Bronchial epithelial cell (primary cell): ENCODE data around the gene MRM2. TPM values are rescaled to one million over a fixed set of nuclear protein-coding genes. Genes with fewer than 3 reads are reported as not detected.

ENCODE experiments used
- DNase-seq: peaks from one replicate; pipeline ENCODE4 v3.0.0-alpha.2; 2010; ENCODE audit warnings: low read depth
- FAIRE-seq: peaks from 2 replicates; lab custom pipeline; 2011; peaks lifted over from hg19 to GRCh38; lab: Jason Lieb, UNC
- H3K27me3 ChIP-seq: 2 replicates; pipeline ENCODE4 v1.5.1; 2011; ENCODE audit warnings: low read length; ENCODE audit not compliant: control insufficient read depth, insufficient read depth
- H3K36me3 ChIP-seq: 2 replicates; pipeline ENCODE4 v1.5.1; 2011; ENCODE audit warnings: low read length; ENCODE audit not compliant: control insufficient read depth, insufficient read depth
- H3K4me3 ChIP-seq: 2 replicates; pipeline ENCODE4 v1.5.1; 2011; ENCODE audit warnings: mild to moderate bottlenecking, low read depth, low read length, control low read depth
- CTCF ChIP-seq: IDR thresholded peaks from 2 replicates; pipeline ENCODE4 v1.5.1; 2011; ENCODE audit warnings: mild to moderate bottlenecking, moderate library complexity, low read length, control low read depth, inconsistent platforms; ENCODE audit not compliant: insufficient read depth, severe bottlenecking
- total RNA-seq: library from RNA; depleted of rRNA; stranded (reverse); fragments of >200 nt; gene quantifications from 2 replicates; pipeline ENCODE4 v1.2.1, GENCODE V29; 2014

The MRM2 gene
- total RNA-seq, 1 donor from 2014 or later: 21.1 TPM

GRCh38 chr7:2257046-2257551 lies 15.1 kb upstream of the MRM2 start:
- H3K36me3 ChIP-seq: peaks cover 2% of the 10 kb centered on the region
- no peak for FAIRE-seq
- DNase-seq: no peak
- H3K27me3 ChIP-seq: no peaks in the 10 kb centered on the region
- H3K4me3 ChIP-seq: no peak overlapping the region
- no peak for TF ChIP-seq CTCF

GRCh38 chr7:2256306-2257045 lies 14.5 kb upstream of the MRM2 start:
- FAIRE-seq: no peak
- no peaks in the 10 kb centered on the region for H3K27me3 ChIP-seq
- TF ChIP-seq CTCF: no peak
- no peak for DNase-seq
- H3K36me3 ChIP-seq: peaks cover 2% of the 10 kb centered on the region
- H3K4me3 ChIP-seq: no peak overlapping the region

- TF ChIP-seq CTCF: no peak
- Histone ChIP-seq H3K36me3 (peaks cover 2% of the 10 kb centered on the region), H3K4me3 (no peak overlapping the region), H3K27me3 (no peaks in the 10 kb centered on the region)
- FAIRE-seq (no peak), DNase-seq (no peak)
Measured at GRCh38 chr7:2255145-2256139, 13.4 kb upstream of the MRM2 start.

GRCh38 chr7:2254429-2255144 lies 12.6 kb upstream of the MRM2 start:
- no peak overlapping the region for H3K4me3 ChIP-seq
- no peaks in the 10 kb centered on the region for H3K27me3 ChIP-seq
- FAIRE-seq (no peak), DNase-seq (no peak)
- peaks cover 2% of the 10 kb centered on the region for H3K36me3 ChIP-seq
- TF ChIP-seq CTCF: no peak

GRCh38 chr7:2253525-2254244 lies 11.7 kb upstream of the MRM2 start:
- no peak overlapping the region for H3K4me3 ChIP-seq
- no peaks in the 10 kb centered on the region for H3K27me3 ChIP-seq
- H3K36me3 ChIP-seq: peaks cover 2% of the 10 kb centered on the region
- FAIRE-seq (no peak), DNase-seq (no peak)
- TF ChIP-seq CTCF: no peak
